Erythroblast (primary cell): Measurements from ENCODE around the gene NEDD8.

Source experiments
- GATA1 ChIP-seq: IDR thresholded peaks from 2 replicates; pipeline ENCODE4 v1.6.1; 2011; ENCODE audit warnings: low read depth, mild to moderate bottlenecking, control low read depth, low read length, moderate library complexity
- POLR2A ChIP-seq: IDR thresholded peaks from 2 replicates; pipeline ENCODE4 v1.6.1; 2011; ENCODE audit warnings: mild to moderate bottlenecking, low read length

DNA sequence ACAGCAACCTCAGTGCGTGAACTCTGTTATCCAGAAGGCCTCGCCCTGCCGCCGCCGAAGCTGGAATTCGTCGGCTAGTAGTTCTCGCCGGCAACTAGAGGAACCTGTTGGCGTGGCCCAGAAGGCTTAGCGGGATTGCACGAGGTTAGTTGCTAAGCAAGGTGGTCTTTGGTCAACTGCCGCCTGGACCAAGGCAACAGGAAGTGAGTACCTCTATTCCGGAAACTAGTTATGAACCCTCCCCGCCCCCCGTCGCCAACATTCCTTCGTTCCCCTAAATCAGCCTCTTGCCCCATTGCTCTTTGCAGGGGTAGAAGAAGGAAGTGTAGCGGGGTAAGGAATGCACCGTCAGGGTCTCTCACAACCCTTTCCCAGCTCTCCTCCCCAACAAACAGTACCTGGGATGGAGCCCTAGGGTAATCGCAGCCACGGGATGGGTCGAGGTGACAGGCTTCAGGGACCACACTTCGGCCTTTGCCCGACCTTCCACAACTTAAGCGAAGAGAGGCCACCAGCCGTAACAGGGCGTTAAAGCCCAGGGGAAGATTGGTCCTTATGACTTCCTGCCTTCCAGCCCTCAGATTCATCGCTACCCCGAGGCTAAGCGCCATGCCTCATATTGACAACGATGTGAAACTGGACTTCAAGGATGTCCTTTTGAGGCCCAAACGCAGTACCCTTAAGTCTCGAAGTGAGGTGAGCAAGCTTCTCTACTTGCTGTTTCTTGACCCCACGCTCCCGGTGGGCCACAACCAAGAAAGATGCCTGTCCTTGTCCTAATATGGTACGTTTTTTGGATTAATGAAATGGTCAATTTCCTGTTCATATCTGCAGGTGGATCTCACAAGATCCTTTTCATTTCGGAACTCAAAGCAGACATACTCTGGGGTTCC is 724 bp upstream of the NEDD8 start, which contains the start of gene GMPR2:
- peak; percentile 46 for TF ChIP-seq POLR2A
- no peak for TF ChIP-seq GATA1
